Bronchial epithelial cell (primary cell): ENCODE results near the gene TTLL11. TPM values are rescaled to one million over a fixed set of nuclear protein-coding genes. Genes with fewer than 3 reads are reported as not detected.

ENCODE experiments used
- DNase-seq: peaks from one replicate; pipeline ENCODE4 v3.0.0-alpha.2; 2010; ENCODE audit warnings: low read depth
- FAIRE-seq: peaks from 2 replicates; lab custom pipeline; 2011; peaks lifted over from hg19 to GRCh38; lab: Jason Lieb, UNC
- H3K27me3 ChIP-seq: 2 replicates; pipeline ENCODE4 v1.5.1; 2011; ENCODE audit warnings: low read length; ENCODE audit not compliant: control insufficient read depth, insufficient read depth
- H3K36me3 ChIP-seq: 2 replicates; pipeline ENCODE4 v1.5.1; 2011; ENCODE audit warnings: low read length; ENCODE audit not compliant: control insufficient read depth, insufficient read depth
- H3K4me3 ChIP-seq: 2 replicates; pipeline ENCODE4 v1.5.1; 2011; ENCODE audit warnings: mild to moderate bottlenecking, low read depth, low read length, control low read depth
- CTCF ChIP-seq: IDR thresholded peaks from 2 replicates; pipeline ENCODE4 v1.5.1; 2011; ENCODE audit warnings: mild to moderate bottlenecking, moderate library complexity, low read length, control low read depth, inconsistent platforms; ENCODE audit not compliant: insufficient read depth, severe bottlenecking
- total RNA-seq: library from RNA; depleted of rRNA; stranded (reverse); fragments of >200 nt; gene quantifications from 2 replicates; pipeline ENCODE4 v1.2.1, GENCODE V29; 2014

Gene TTLL11
- total RNA-seq, 1 donor from 2014 or later: 1.8 TPM

- Histone ChIP-seq H3K36me3 (peaks cover 37% of the 10 kb centered on the region), H3K27me3 (no peaks in the 10 kb centered on the region), H3K4me3 (no peak overlapping the region)
- TF ChIP-seq CTCF: no peak
- DNase-seq: no peak
- FAIRE-seq: no peak
Observed at GRCh38 chr9:121781701-121782464, 311.2 kb downstream of the TTLL11 start.

DNA sequence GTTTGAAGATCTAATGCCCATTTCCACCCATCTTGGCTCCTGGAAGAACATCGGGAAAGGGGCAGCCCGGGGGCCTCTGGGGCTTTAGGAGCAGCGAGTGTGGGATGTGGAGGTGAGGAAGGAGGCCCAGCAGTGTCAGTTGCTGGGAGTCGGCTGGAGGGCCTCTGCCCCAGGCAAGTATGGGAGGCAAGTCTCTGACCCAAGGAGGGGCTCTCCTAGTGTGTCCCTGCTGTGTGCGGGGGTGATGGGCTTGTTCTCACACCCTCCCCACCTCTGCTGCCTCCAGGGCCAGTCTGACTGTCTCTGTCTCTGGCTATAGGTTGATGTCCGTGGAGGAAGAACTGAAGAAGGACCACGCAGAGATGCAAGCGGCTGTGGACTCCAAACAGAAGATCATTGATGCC is 312.0 kb downstream of the TTLL11 start:
- no peak overlapping the region for H3K4me3 ChIP-seq
- TF ChIP-seq CTCF: no peak
- DNase-seq (no peak), FAIRE-seq (no peak)
- H3K27me3 ChIP-seq: no peaks in the 10 kb centered on the region
- peaks cover 40% of the 10 kb centered on the region for H3K36me3 ChIP-seq

- no peak for FAIRE-seq
- no peak for TF ChIP-seq CTCF
- no peak for DNase-seq
- H3K36me3 ChIP-seq: peaks cover 46% of the 10 kb centered on the region
- no peaks in the 10 kb centered on the region for H3K27me3 ChIP-seq
- no peak overlapping the region for H3K4me3 ChIP-seq
Observed at GRCh38 chr9:121780177-121781040, 312.7 kb downstream of the TTLL11 start.

- TF ChIP-seq CTCF: no peak
- H3K36me3 ChIP-seq: peaks cover 52% of the 10 kb centered on the region
- no peaks in the 10 kb centered on the region for H3K27me3 ChIP-seq
- FAIRE-seq: no peak
- no peak overlapping the region for H3K4me3 ChIP-seq
- DNase-seq: no peak
Observed at GRCh38 chr9:121779381-121780117, 313.6 kb downstream of the TTLL11 start.

- DNase-seq: no peak
- Histone ChIP-seq H3K27me3 (no peaks in the 10 kb centered on the region), H3K36me3 (peaks cover 58% of the 10 kb centered on the region), H3K4me3 (no peak overlapping the region)
- no peak for TF ChIP-seq CTCF
- no peak for FAIRE-seq
Observed at GRCh38 chr9:121778252-121779225, 314.6 kb downstream of the TTLL11 start.
